ENCODE measurements around the gene METTL27. TPM values are rescaled to one million over a fixed set of nuclear protein-coding genes. Genes with fewer than 3 reads are reported as not detected.
A peak's percentile ranks its signal among the peaks of the same experiment; 100 is the strongest.

METTL27 gene
- polyA plus RNA-seq, 1 experiment: 1.5 TPM

DNA sequence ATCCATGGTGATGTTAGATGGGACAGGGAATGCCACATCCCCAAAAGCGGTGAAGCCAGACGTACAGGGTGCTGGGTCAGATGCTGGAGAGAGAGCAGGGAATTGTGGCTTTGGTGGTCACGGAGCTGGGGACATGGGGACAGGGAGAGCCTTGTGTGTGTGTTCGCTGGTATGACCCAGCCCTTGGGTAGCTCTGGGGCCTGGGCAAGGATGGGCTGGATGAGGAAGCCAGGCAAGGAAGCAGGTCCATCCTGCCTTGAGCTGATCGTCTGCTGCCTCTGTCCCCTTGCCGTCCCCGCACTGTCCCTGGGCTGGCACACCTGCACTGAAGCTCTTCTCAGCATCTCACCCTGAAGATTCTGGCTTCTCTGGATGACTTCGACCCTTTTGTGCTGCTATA lies 26.9 kb downstream of the METTL27 start:
- no peak for DNase-seq (ENCODE audit: low read depth)
- Histone ChIP-seq H3K27me3 (ENCODE audit: control insufficient read depth, insufficient read depth, low read length) (no peaks in the 10 kb centered on the region), H3K4me3 (ENCODE audit: low read depth, low read length) (no peak overlapping the region), H3K36me3 (ENCODE audit: control insufficient read depth, insufficient read depth, low read length) (no peaks in the 10 kb centered on the region)
- POLR2A ChIA-PET: no interaction called here
- no peak for TF ChIP-seq CTCF (IDR thresholded peaks at IDR 0.05; ENCODE audit: insufficient read depth, low read depth, low read length)
- CTCF ChIA-PET: interaction anchor here (0.6 to 1.8 kb wide), 4 partner anchors 10 to 100 kb away, joined by 3 to 7 read pairs (median 4); no protein-coding TSS in a partner anchor

DNA sequence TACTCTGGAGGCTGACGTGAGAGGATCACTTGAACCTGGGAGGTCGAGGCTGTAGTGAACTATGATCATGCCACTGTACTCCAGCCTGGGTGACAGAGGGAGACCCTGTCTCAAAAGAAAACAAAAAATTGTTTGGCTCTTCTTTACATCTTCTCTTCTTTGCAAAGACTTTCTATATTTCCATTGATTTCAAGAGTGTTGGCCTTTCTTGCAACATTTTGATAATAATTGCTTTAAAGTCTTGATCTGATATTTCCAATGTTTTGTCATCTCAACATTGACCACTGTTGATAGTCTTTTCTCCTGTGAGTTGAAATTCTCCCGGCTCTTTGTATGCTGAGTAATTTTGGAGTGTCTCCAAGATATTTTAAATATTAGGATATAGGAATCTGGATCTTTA lies 29.3 kb downstream of the METTL27 start:
- DNase-seq (ENCODE audit: low read depth): no peak
- POLR2A ChIA-PET: no interaction called here
- Histone ChIP-seq H3K27me3 (ENCODE audit: control insufficient read depth, insufficient read depth, low read length) (no peaks in the 10 kb centered on the region), H3K36me3 (ENCODE audit: control insufficient read depth, insufficient read depth, low read length) (no peaks in the 10 kb centered on the region), H3K4me3 (ENCODE audit: low read depth, low read length) (no peak overlapping the region)
- no peak for TF ChIP-seq CTCF (IDR thresholded peaks at IDR 0.05; ENCODE audit: insufficient read depth, low read depth, low read length)
- CTCF ChIA-PET: interaction anchor here (1.0 to 4.4 kb wide), 2 partner anchors 41 to 43 kb away, joined by 3 to 58 read pairs; no protein-coding TSS in a partner anchor

DNA sequence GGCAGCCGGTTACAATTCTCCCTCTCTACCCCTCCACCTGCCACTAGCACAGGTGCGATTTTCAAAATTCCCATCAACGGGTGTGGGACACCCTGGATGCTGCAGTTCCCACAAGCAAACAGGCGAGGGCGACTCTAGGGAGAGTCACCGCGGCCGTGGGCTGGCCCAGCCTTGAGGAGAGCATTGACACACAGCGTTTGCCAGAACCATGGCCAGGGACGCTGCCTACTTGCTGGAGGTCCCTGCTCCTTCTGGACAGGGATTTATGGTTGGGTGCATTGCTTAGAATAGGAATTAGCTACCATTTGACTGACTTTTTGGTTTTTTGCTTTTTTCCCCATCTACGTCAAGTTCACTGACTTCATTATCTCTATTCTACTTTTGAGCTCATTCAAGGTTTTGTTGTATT lies 30.6 kb downstream of the METTL27 start:
- POLR2A ChIA-PET: interaction anchor here (0.6 kb wide), 1 partner anchor 44 kb away, joined by 3 read pairs; no protein-coding TSS in a partner anchor
- no peak for DNase-seq (ENCODE audit: low read depth)

DNA sequence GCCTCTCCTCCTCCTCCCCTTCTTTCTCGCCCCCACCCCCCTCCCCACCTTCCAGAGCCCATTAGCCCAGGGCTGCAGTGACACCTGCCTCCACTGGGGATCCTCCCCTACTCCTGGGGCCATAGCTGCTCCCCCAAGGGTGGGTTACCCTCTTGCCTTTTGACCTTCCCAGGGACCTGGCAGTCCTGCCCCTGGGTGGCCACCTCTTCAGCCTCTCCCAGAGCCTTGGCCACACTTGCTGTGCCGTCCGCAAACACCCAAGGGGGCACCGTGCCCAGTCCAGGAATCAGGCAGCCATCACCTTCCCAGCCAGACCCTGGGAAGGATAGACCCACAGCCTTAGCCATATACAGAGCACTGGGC lies 31.3 kb downstream of the METTL27 start:
- no peak for DNase-seq (ENCODE audit: low read depth)
- TF ChIP-seq CTCF (IDR thresholded peaks at IDR 0.05; ENCODE audit: insufficient read depth, low read depth, low read length): no peak
- no peaks in the 10 kb centered on the region for H3K27me3 ChIP-seq (ENCODE audit: control insufficient read depth, insufficient read depth, low read length)
- ChIA-PET CTCF (interaction anchor here (0.7 to 4.4 kb wide), 15 partner anchors 10 to 584 kb away, joined by 3 to 58 read pairs (median 5); partner anchors contain the start of gene METTL27), POLR2A (no interaction called here)
- no peak overlapping the region for H3K4me3 ChIP-seq (ENCODE audit: low read depth, low read length)
- H3K36me3 ChIP-seq (ENCODE audit: control insufficient read depth, insufficient read depth, low read length): no peaks in the 10 kb centered on the region

More for the DNA sequence above, 30.6 kb downstream of the METTL27 start:
- CTCF ChIA-PET: interaction anchor here (0.7 to 4.4 kb wide), 19 partner anchors 9 to 583 kb away, joined by 3 to 58 read pairs (median 5); partner anchors contain the start of gene METTL27
- Histone ChIP-seq H3K27me3 (ENCODE audit: control insufficient read depth, insufficient read depth, low read length) (no peaks in the 10 kb centered on the region), H3K4me3 (ENCODE audit: low read depth, low read length) (no peak overlapping the region), H3K36me3 (ENCODE audit: control insufficient read depth, insufficient read depth, low read length) (no peaks in the 10 kb centered on the region)
- TF ChIP-seq CTCF (IDR thresholded peaks at IDR 0.05; ENCODE audit: insufficient read depth, low read depth, low read length): peak; percentile 92

DNA sequence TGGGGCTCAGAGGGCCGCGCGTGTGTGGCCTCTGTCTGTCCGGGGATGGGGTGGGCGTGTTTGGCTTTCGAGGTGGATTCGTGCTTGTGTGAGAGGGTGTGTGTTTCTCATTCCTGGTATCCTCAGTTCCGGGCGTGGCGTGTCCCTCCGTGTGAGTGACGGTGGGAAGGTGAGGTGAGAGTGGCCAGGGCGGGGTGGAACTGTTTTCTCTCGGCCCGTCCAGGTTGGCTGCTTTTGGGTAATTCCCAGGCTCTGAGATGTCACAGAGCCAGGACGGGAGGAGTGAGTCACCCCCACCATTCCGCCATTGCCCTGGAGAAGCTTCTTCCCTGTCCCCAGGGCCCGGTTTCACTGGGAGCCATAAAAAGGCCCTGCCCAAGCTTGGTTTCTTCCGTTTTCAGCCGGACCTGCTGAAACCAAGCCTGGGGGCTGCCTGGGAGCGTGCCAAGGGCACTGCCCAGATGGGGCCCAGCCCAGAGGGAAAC lies 32.8 kb downstream of the METTL27 start:
- DNase-seq (ENCODE audit: low read depth): no peak
- ChIA-PET POLR2A (no interaction called here), CTCF (interaction anchor here (0.8 to 4.4 kb wide), 3 partner anchors 9 to 84 kb away, joined by 3 to 58 read pairs (median 4); no protein-coding TSS in a partner anchor)
- Histone ChIP-seq H3K4me3 (ENCODE audit: low read depth, low read length) (no peak overlapping the region), H3K27me3 (ENCODE audit: control insufficient read depth, insufficient read depth, low read length) (no peaks in the 10 kb centered on the region), H3K36me3 (ENCODE audit: control insufficient read depth, insufficient read depth, low read length) (no peaks in the 10 kb centered on the region)
- no peak for TF ChIP-seq CTCF (IDR thresholded peaks at IDR 0.05; ENCODE audit: insufficient read depth, low read depth, low read length)
